CD14-positive monocyte (primary cell): ENCODE measurements around the gene PPM1B. TPM values are rescaled to one million over a fixed set of nuclear protein-coding genes. Genes with fewer than 3 reads are reported as not detected.

Experiments used
- DNase-seq, 3 donors: peaks; one replicate each; pipeline ENCODE4 v3.0.0-alpha.2; 2011 to 2022
- H2AFZ ChIP-seq: 2 replicates; pipeline ENCODE4 v1.6.0; 2012; ENCODE audit warnings: mild to moderate bottlenecking, low read depth, low read length, inconsistent platforms; ENCODE audit not compliant: insufficient read depth, poor library complexity, severe bottlenecking
- H3K27ac ChIP-seq, 2 donors: 1 replicate in 1 of 2; 2 replicates in 1 of 2; pipeline ENCODE4 v1.5.1; 2012 to 2013; ENCODE audit warnings: low read length in 2 of 2, control low read depth in 1 of 2, inconsistent platforms in 1 of 2, low read depth in 1 of 2, mild to moderate bottlenecking in 1 of 2
- H3K27me3 ChIP-seq, 2 donors: one replicate each; pipeline versions ENCODE4 v1.6.0 to v1.6.1; 2011 to 2013; ENCODE audit warnings: low read length in 2 of 2; ENCODE audit not compliant: control insufficient read depth in 2 of 2, insufficient read depth in 2 of 2
- H3K36me3 ChIP-seq, 2 donors: replicated peaks in 1 of 2; 1 replicate in 1 of 2; 2 replicates in 1 of 2; pipeline versions ENCODE4 v1.5.1 to v1.6.1; 2012 to 2013; ENCODE audit warnings: low read length in 2 of 2, control low read depth in 1 of 2, inconsistent platforms in 1 of 2, mild to moderate bottlenecking in 1 of 2; ENCODE audit not compliant: insufficient read depth in 2 of 2, control insufficient read depth in 1 of 2
- H3K4me1 ChIP-seq, 2 donors: 1 replicate in 1 of 2; 2 replicates in 1 of 2; pipeline versions ENCODE4 v1.5.1 to v1.6.1; 2012 to 2013; ENCODE audit warnings: low read length in 2 of 2, control low read depth in 1 of 2, inconsistent platforms in 1 of 2, mild to moderate bottlenecking in 1 of 2, moderate library complexity in 1 of 2; ENCODE audit not compliant: insufficient read depth in 2 of 2, control insufficient read depth in 1 of 2
- H3K4me2 ChIP-seq: replicated peaks from 2 replicates; pipeline ENCODE3; 2012; ENCODE audit warnings: low read length, moderate library complexity, mild to moderate bottlenecking; ENCODE audit not compliant: poor library complexity, severe bottlenecking; ENCODE audit errors: extremely low read depth
- H3K4me3 ChIP-seq, 3 experiments: fragments of 200-600 bp in 1 of 3; sonication (generic) in 1 of 3; replicated peaks in 1 of 3; 1 replicate in 2 of 3; 2 replicates in 1 of 3; pipeline ENCODE4 v1.5.1; 2011 to 2013; ENCODE audit warnings: low read length in 3 of 3, mild to moderate bottlenecking in 3 of 3, control low read depth in 2 of 3, low read depth in 2 of 3, inconsistent platforms in 1 of 3, moderate library complexity in 1 of 3
- H3K79me2 ChIP-seq: 2 replicates; pipeline ENCODE4 v1.6.0; 2012; ENCODE audit warnings: mild to moderate bottlenecking, control low read depth, inconsistent platforms, low read length, moderate library complexity; ENCODE audit not compliant: insufficient read depth
- H3K9ac ChIP-seq: 2 replicates; pipeline ENCODE4 v1.6.0; 2017; ENCODE audit warnings: low read length, mild to moderate bottlenecking; ENCODE audit not compliant: insufficient read depth, poor library complexity, severe bottlenecking
- H3K9me3 ChIP-seq, 2 donors: replicated peaks in 1 of 2; 1 replicate in 1 of 2; 2 replicates in 1 of 2; pipeline versions ENCODE4 v1.5.1 to v1.6.1; 2012 to 2013; ENCODE audit warnings: low read length in 2 of 2, control low read depth in 1 of 2; ENCODE audit not compliant: control insufficient read depth in 1 of 2, insufficient read depth in 1 of 2
- H4K20me1 ChIP-seq: 2 replicates; pipeline ENCODE4 v1.6.0; 2012; ENCODE audit warnings: mild to moderate bottlenecking, low read length, control low read depth, moderate library complexity; ENCODE audit not compliant: insufficient read depth
- H3K27ac Mint-ChIP-seq, 7 donors: one replicate each; pipeline ENCODE4 v1.8.0; 2020; ENCODE audit warnings: mild to moderate bottlenecking in 7 of 7, mixed read lengths in 7 of 7, moderate library complexity in 6 of 7, inconsistent platforms in 2 of 7
- H3K27me3 Mint-ChIP-seq, 3 donors: one replicate each; pipeline ENCODE4 v1.8.0; 2021 to 2022; ENCODE audit warnings: low read depth in 3 of 3, mild to moderate bottlenecking in 3 of 3, mixed read lengths in 3 of 3, moderate library complexity in 3 of 3, inconsistent platforms in 1 of 3
- H3K36me3 Mint-ChIP-seq, 2 donors: one replicate each; pipeline ENCODE4 v1.8.0; 2020; ENCODE audit warnings: mixed read lengths in 2 of 2, inconsistent platforms in 1 of 2, mild to moderate bottlenecking in 1 of 2
- H3K4me1 Mint-ChIP-seq: one replicate; pipeline ENCODE4 v1.8.0; 2020; ENCODE audit warnings: mild to moderate bottlenecking, mixed read lengths
- H3K4me3 Mint-ChIP-seq, 2 donors: one replicate each; pipeline ENCODE4 v1.8.0; 2020; ENCODE audit warnings: mild to moderate bottlenecking in 2 of 2, mixed read lengths in 2 of 2, moderate library complexity in 1 of 2
- H3K9me3 Mint-ChIP-seq, 7 donors: one replicate each; pipeline ENCODE4 v1.8.0; 2020 to 2022; ENCODE audit warnings: mixed read lengths in 7 of 7, mild to moderate bottlenecking in 6 of 7, moderate library complexity in 6 of 7, inconsistent platforms in 2 of 7
- CTCF ChIP-seq: fragments of 200-600 bp; IDR thresholded peaks from one replicate; pipeline ENCODE4 v1.8.0; 2022; ENCODE audit warnings: antibody characterized with exemption, mild to moderate bottlenecking
- WGBS: methylation state at CpG from one replicate; pipeline ENCODE4 v1.1.5; 2013; ENCODE audit warnings: missing lambda C conversion rate; ENCODE audit not compliant: insufficient coverage; 5-methylcytosine and 5-hydroxymethylcytosine counted together
- intact Hi-C, 2 donors: fragments of 100-400 bp; cut with micrococcal nuclease; formaldehyde crosslinking; loops; one replicate each; pipeline versions ENCODE4 v1.15.0 to v1.15.1; 2023
- polyA plus RNA-seq, 3 donors: library from polyadenylated mRNA; depleted of rRNA in 1 of 3; unstranded in 2 of 3; stranded (reverse) in 1 of 3; fragments of 300-500 nt in 2 of 3; fragments of >200 nt in 1 of 3; fragmentation: Illumina TruSeq in 2 of 3; gene quantifications; 1 replicate in 2 of 3; 2 replicates in 1 of 3; pipeline ENCODE4 v1.2.3, GENCODE V29; 2012 to 2021

PPM1B gene
- polyA plus RNA-seq, 3 donors = 17.7 to 34.6 (median 24.9) TPM

GRCh38 chr2:44167311-44167907 is 1.3 kb upstream of the PPM1B start:
- Mint-ChIP-seq H3K27me3 (no peaks in the 10 kb centered on the region), H3K4me3 (peak overlapping the region; percentile 90 to 100), H3K9me3 (peaks cover 2 to 10% (median 3%) of the 10 kb centered on the region in 7 donors), H3K4me1 (peaks cover 35% of the 10 kb centered on the region), H3K36me3 (no peaks in the 10 kb centered on the region), H3K27ac (peak overlapping the region; percentile 98 to 99 (median 99))
- H2AFZ ChIP-seq = peak overlapping the region; percentile 87
- intact Hi-C loops = loop anchor here (5.0 to 10.0 kb wide), 7 partner anchors 45 to 573 kb away; partner anchors contain the start of genes LRPPRC (in 2 of the 2), CAMKMT (in 1 of the 2), PREPL (in 1 of the 2) and THADA (in 1 of the 2)
- H3K36me3 ChIP-seq = no peaks in the 10 kb centered on the region
- H3K27me3 ChIP-seq = no peaks in the 10 kb centered on the region
- H3K9ac ChIP-seq = peak overlapping the region; percentile 85
- peaks cover 18 to 46% of the 10 kb centered on the region in 2 donors for H3K4me1 ChIP-seq
- peak in 1 of 3 donors; percentile 33 for DNase-seq
- peak overlapping the region; percentile 37 to 83 (median 62) for H3K4me3 ChIP-seq
- H4K20me1 ChIP-seq = peaks cover 30% of the 10 kb centered on the region
- peaks cover 38% of the 10 kb centered on the region for H3K79me2 ChIP-seq
- H3K9me3 ChIP-seq = peaks cover 0 to 5% of the 10 kb centered on the region in 2 donors
- no peak for TF ChIP-seq CTCF
- H3K27ac ChIP-seq = peak overlapping the region; percentile 96 to 99
- H3K4me2 ChIP-seq = peak overlapping the region; percentile 81
- 26% methylated on average over 12 of the region's 18 CpGs for WGBS

DNA sequence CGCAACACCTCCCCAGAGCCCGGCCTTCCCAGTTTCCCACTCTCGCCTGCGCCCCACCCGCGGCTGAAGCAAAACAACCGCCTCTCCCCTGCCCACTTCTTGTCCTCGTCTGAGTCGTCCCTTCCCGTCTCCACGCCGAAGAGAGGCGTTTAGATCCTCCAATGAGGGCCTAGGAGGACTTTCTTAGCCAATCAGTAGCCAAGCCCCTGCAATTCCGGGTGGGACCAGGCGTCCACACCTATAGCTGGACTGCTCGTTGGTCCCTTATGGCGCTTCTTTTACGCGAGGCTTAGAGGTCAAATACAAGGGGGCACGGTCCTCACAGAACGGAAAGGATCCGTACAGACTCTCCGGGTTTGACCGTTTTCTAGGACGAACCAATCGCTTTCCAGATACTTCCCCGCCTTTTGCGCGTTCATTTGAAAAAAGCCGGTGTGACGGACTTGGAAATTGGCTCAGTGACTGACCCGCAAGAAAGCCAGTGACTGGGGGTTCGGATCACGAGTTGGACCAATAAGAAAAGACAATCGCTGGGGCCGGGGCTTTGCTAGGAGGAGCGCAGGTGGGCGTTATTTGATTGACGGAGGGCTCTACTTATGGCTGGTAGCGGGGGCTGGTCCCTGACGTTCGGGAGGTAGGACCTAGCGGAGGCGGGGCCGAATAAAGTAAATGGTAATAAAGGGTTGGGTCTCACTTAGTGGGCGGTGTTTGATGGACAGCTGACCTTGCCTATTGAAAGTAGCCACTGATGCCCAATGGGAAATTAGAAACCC is 581 bp upstream of the PPM1B start:
- Histone ChIP-seq H3K79me2 (peaks cover 45% of the 10 kb centered on the region), H2AFZ (peak overlapping the region; percentile 87), H3K9ac (peak overlapping the region; percentile 85), H3K4me3 (peak overlapping the region; percentile 37 to 83 (median 62)), H3K9me3 (peaks cover 0 to 5% of the 10 kb centered on the region in 2 donors), H3K4me2 (peak overlapping the region; percentile 81), H3K36me3 (no peaks in the 10 kb centered on the region), H3K4me1 (peaks cover 18 to 52% of the 10 kb centered on the region in 2 donors), H3K27ac (peak overlapping the region; percentile 96 to 99), H4K20me1 (peaks cover 37% of the 10 kb centered on the region), H3K27me3 (no peaks in the 10 kb centered on the region)
- WGBS = under 1% methylated on average over 38 of the region's 46 CpGs
- peak overlapping the region; percentile 90 to 100 for H3K4me3 Mint-ChIP-seq
- intact Hi-C loops = loop anchor here (5.0 to 10.0 kb wide), 7 partner anchors 46 to 573 kb away; partner anchors contain the start of genes LRPPRC (in 2 of the 2), CAMKMT (in 1 of the 2), PREPL (in 1 of the 2) and THADA (in 1 of the 2)
- DNase-seq = peak; percentile 99 to 100 (median 100)
- peaks cover 2 to 10% (median 3%) of the 10 kb centered on the region in 7 donors for H3K9me3 Mint-ChIP-seq
- H3K36me3 Mint-ChIP-seq = peaks cover 6 to 7% of the 10 kb centered on the region in 2 donors
- no peaks in the 10 kb centered on the region for H3K27me3 Mint-ChIP-seq
- H3K27ac Mint-ChIP-seq = peak overlapping the region; percentile 98 to 99 (median 99)
- TF ChIP-seq CTCF = no peak
- peaks cover 39% of the 10 kb centered on the region for H3K4me1 Mint-ChIP-seq
